Thyroid gland (tissue), 4 donors: Measurements from ENCODE around the gene TRANK1.
A peak's percentile ranks its signal among the peaks of the same experiment; 100 is the strongest.

ENCODE experiments used
- CTCF ChIP-seq, 6 experiments: fragments of 200-600 bp in 3 of 6; fragments of 450-650 bp in 3 of 6; sonication (generic) in 3 of 6; IDR thresholded peaks; one replicate each; pipeline ENCODE4 v1.5.1; 2016 to 2019; ENCODE audit warnings: antibody characterized with exemption in 6 of 6, mild to moderate bottlenecking in 2 of 6, inconsistent platforms in 1 of 6, moderate library complexity in 1 of 6
- POLR2A ChIP-seq, 2 donors: fragments of 450-650 bp; IDR thresholded peaks; one replicate each; pipeline ENCODE4 v1.6.1; 2017; ENCODE audit warnings: antibody characterized with exemption in 2 of 2, mild to moderate bottlenecking in 2 of 2, moderate library complexity in 1 of 2

DNA sequence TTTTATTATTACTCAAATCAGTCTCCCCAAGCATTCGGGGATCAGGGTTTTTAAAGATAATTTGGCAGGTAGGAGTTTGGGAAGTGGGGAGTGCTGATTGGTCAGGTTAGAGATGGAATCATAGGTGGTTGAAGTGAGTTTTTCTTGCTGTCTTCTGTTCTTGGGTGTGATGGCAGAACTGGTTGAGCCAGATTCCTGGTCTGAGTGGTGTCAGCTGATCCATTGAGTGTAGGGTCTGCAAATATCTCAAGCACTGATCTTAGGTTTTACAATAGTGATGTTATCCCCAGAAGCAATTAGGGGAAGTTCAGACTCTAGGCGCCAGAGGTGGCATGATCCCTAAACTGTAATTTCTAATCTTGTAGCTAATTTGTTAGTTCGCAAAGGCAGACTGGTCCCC lies 20.6 kb upstream of the TRANK1 start:
- peak in 1 of 6 experiments; percentile 28 for TF ChIP-seq CTCF (IDR thresholded peaks at IDR 0.05)
- TF ChIP-seq POLR2A (IDR thresholded peaks at IDR 0.05): peak in 1 of 2 donors; percentile 46
